ENCODE results near the gene ACTN2. TPM values are rescaled to one million over a fixed set of nuclear protein-coding genes. Genes with fewer than 3 reads are reported as not detected.

The ACTN2 gene
- polyA plus RNA-seq, 3 donors = 0.47 to 2.1 (median 1.3) TPM

- no peak for DNase-seq (ENCODE audit: low read depth in 3 of 3, low spot score in 2 of 3)
These were observed 48.0 kb downstream of the ACTN2 start for GRCh38 chr1:236734141-236734765.

- no peak for DNase-seq (ENCODE audit: low read depth in 3 of 3, low spot score in 2 of 3)
These were observed 50.5 kb downstream of the ACTN2 start for GRCh38 chr1:236736761-236737160.

GRCh38 chr1:236741753-236742152 is 55.5 kb downstream of the ACTN2 start:
- no peak for DNase-seq (ENCODE audit: low read depth in 3 of 3, low spot score in 2 of 3)

GRCh38 chr1:236742421-236743160 is 56.3 kb downstream of the ACTN2 start:
- no peak for DNase-seq (ENCODE audit: low read depth in 3 of 3, low spot score in 2 of 3)

- DNase-seq (ENCODE audit: low read depth in 3 of 3, low spot score in 2 of 3) = no peak
These were observed 58.2 kb downstream of the ACTN2 start for GRCh38 chr1:236744533-236744932.

- no peak for DNase-seq (ENCODE audit: low read depth in 3 of 3, low spot score in 2 of 3)
These were observed 60.5 kb downstream of the ACTN2 start for GRCh38 chr1:236746785-236747184.

- DNase-seq (ENCODE audit: low read depth in 3 of 3, low spot score in 2 of 3) = no peak
These were observed 61.1 kb downstream of the ACTN2 start for GRCh38 chr1:236747311-236747985.

GRCh38 chr1:236748268-236748870 is 62.1 kb downstream of the ACTN2 start:
- no peak for DNase-seq (ENCODE audit: low read depth in 3 of 3, low spot score in 2 of 3)

- DNase-seq (ENCODE audit: low read depth in 3 of 3, low spot score in 2 of 3) = no peak
These were observed 64.6 kb downstream of the ACTN2 start for GRCh38 chr1:236750928-236751327.

- no peak for DNase-seq (ENCODE audit: low read depth in 3 of 3, low spot score in 2 of 3)
These were observed 65.1 kb downstream of the ACTN2 start for GRCh38 chr1:236751385-236751784.

GRCh38 chr1:236751935-236752334 is 65.6 kb downstream of the ACTN2 start:
- DNase-seq (ENCODE audit: low read depth in 3 of 3, low spot score in 2 of 3) = no peak

- DNase-seq (ENCODE audit: low read depth in 3 of 3, low spot score in 2 of 3) = no peak
These were observed 67.2 kb downstream of the ACTN2 start for GRCh38 chr1:236753516-236753915.

GRCh38 chr1:236753964-236754363 is 67.7 kb downstream of the ACTN2 start:
- no peak for DNase-seq (ENCODE audit: low read depth in 3 of 3, low spot score in 2 of 3)

GRCh38 chr1:236754525-236755210 is 68.4 kb downstream of the ACTN2 start:
- no peak for DNase-seq (ENCODE audit: low read depth in 3 of 3, low spot score in 2 of 3)

GRCh38 chr1:236757640-236758039 is 71.3 kb downstream of the ACTN2 start:
- DNase-seq (ENCODE audit: low read depth in 3 of 3, low spot score in 2 of 3) = no peak

- no peak for DNase-seq (ENCODE audit: low read depth in 3 of 3, low spot score in 2 of 3)
These were observed 73.1 kb downstream of the ACTN2 start for GRCh38 chr1:236759252-236759859.

GRCh38 chr1:236760480-236760879 is 74.2 kb downstream of the ACTN2 start:
- DNase-seq (ENCODE audit: low read depth in 3 of 3, low spot score in 2 of 3) = no peak

- DNase-seq (ENCODE audit: low read depth in 3 of 3, low spot score in 2 of 3) = no peak
These were observed 74.7 kb downstream of the ACTN2 start for GRCh38 chr1:236760986-236761385.

- DNase-seq (ENCODE audit: low read depth in 3 of 3, low spot score in 2 of 3) = no peak
These were observed 75.3 kb downstream of the ACTN2 start for GRCh38 chr1:236761397-236762132.

- DNase-seq (ENCODE audit: low read depth in 3 of 3, low spot score in 2 of 3) = no peak
These were observed 76.1 kb downstream of the ACTN2 start for GRCh38 chr1:236762410-236762809.
